OCI-LY7 (cell line): ENCODE results near the gene RRAGD. TPM values are rescaled to one million over a fixed set of nuclear protein-coding genes. Genes with fewer than 3 reads are reported as not detected.

ENCODE experiments used
- BruUV-seq: library from RNA; stranded (reverse); fragments of 400-500 nt; replicated peaks from 2 replicates; lab custom pipeline; 2021; lab: Mats Ljungman, UMichigan
- CTCF ChIA-PET: fragments of 300-600 bp; sonication (Branson Sonifier 250); formaldehyde crosslinking; loops from one replicate; lab custom pipeline; 2022; ENCODE audit warnings: antibody characterized with exemption; ENCODE audit not compliant: unreplicated experiment; lab: Charles Lee
- POLR2A ChIA-PET: fragments of 300-600 bp; sonication (Branson Sonifier 250); formaldehyde crosslinking; loops from one replicate; lab custom pipeline; 2022; ENCODE audit warnings: antibody characterized with exemption; lab: Charles Lee
- DNase-seq: peaks from one replicate; pipeline ENCODE4 v3.0.0-alpha.2; 2015; ENCODE audit warnings: low spot score
- H2AFZ ChIP-seq: fragments of 200-600 bp; sonication (generic), shearing (Covaris generic); 2 replicates; pipeline ENCODE4 v1.6.1; 2014; ENCODE audit warnings: mild to moderate bottlenecking, antibody characterized with exemption, low read length, moderate library complexity
- H3K27ac ChIP-seq: fragments of 200-600 bp; sonication (generic); 2 replicates; pipeline ENCODE4 v1.5.1; 2014; ENCODE audit warnings: mixed run types, low read depth, mild to moderate bottlenecking, moderate library complexity, low read length, inconsistent platforms; ENCODE audit not compliant: poor library complexity, severe bottlenecking
- H3K36me3 ChIP-seq: fragments of 200-600 bp; sonication (generic); 2 replicates; pipeline ENCODE4 v1.6.1; 2014; ENCODE audit warnings: mild to moderate bottlenecking, antibody characterized with exemption, low read length, moderate library complexity, mixed read lengths; ENCODE audit not compliant: insufficient read depth
- H3K4me1 ChIP-seq: fragments of 200-600 bp; sonication (generic); 2 replicates; pipeline ENCODE4 v1.5.1; 2014; ENCODE audit warnings: mild to moderate bottlenecking, low read length; ENCODE audit not compliant: insufficient read depth, poor library complexity, severe bottlenecking
- H3K4me2 ChIP-seq: fragments of 200-600 bp; sonication (generic); 2 replicates; pipeline ENCODE4 v1.6.1; 2014; ENCODE audit warnings: mild to moderate bottlenecking, low read length
- H3K4me3 ChIP-seq: fragments of 200-600 bp; sonication (generic); 2 replicates; pipeline ENCODE4 v1.5.1; 2014; ENCODE audit warnings: mild to moderate bottlenecking, low read depth, low read length; ENCODE audit not compliant: poor library complexity, severe bottlenecking
- H3K79me2 ChIP-seq: fragments of 200-600 bp; sonication (generic); 2 replicates; pipeline ENCODE4 v1.6.1; 2016; ENCODE audit warnings: low read depth, mild to moderate bottlenecking, low read length, moderate library complexity, mixed read lengths; ENCODE audit not compliant: insufficient read depth
- H3K9me2 ChIP-seq: fragments of 200-600 bp; sonication (generic); 2 replicates; pipeline ENCODE4 v1.6.1; 2016; ENCODE audit warnings: mild to moderate bottlenecking, low read length, mixed read lengths; ENCODE audit not compliant: insufficient read depth
- H3K9me3 ChIP-seq: fragments of 200-600 bp; sonication (generic); 2 replicates; pipeline ENCODE4 v1.6.1; 2014; ENCODE audit warnings: mild to moderate bottlenecking, mixed run types, low read length, mixed read lengths
- H4K20me1 ChIP-seq: fragments of 200-600 bp; sonication (generic); 2 replicates; pipeline ENCODE4 v1.6.1; 2014; ENCODE audit warnings: mild to moderate bottlenecking, antibody characterized with exemption, low read length, moderate library complexity, mixed read lengths; ENCODE audit not compliant: insufficient read depth
- CTCF ChIP-seq: fragments of 200-600 bp; sonication (generic); conservative IDR thresholded peaks from 2 replicates; pipeline ENCODE4 v1.5.1; 2014; ENCODE audit warnings: mild to moderate bottlenecking, antibody characterized with exemption, low read length, moderate library complexity, mixed read lengths
- EZH2phosphoT487 ChIP-seq: fragments of 200-600 bp; sonication (generic); IDR thresholded peaks from 2 replicates; pipeline ENCODE4 v1.6.1; 2018; ENCODE audit warnings: low read depth, borderline replicate concordance, mild to moderate bottlenecking, mixed run types, antibody characterized with exemption, low read length, moderate library complexity, mixed read lengths
- intact Hi-C: fragments of 100-400 bp; cut with micrococcal nuclease; formaldehyde crosslinking; loops from one replicate; pipeline ENCODE4 v1.10.0; 2022; ENCODE audit not compliant: unreplicated experiment
- total RNA-seq, 2 experiments: library from RNA; depleted of rRNA in 1 of 2; stranded (reverse); fragments of >200 nt in 1 of 2; shearing (Covaris generic) in 1 of 2; gene quantifications; 2 replicates each; pipeline ENCODE4 v1.2.3, GENCODE V29; 2014 to 2022

Gene RRAGD
- total RNA-seq, 2 experiments from 2014 or later: 6.2 to 17.6 TPM

DNA sequence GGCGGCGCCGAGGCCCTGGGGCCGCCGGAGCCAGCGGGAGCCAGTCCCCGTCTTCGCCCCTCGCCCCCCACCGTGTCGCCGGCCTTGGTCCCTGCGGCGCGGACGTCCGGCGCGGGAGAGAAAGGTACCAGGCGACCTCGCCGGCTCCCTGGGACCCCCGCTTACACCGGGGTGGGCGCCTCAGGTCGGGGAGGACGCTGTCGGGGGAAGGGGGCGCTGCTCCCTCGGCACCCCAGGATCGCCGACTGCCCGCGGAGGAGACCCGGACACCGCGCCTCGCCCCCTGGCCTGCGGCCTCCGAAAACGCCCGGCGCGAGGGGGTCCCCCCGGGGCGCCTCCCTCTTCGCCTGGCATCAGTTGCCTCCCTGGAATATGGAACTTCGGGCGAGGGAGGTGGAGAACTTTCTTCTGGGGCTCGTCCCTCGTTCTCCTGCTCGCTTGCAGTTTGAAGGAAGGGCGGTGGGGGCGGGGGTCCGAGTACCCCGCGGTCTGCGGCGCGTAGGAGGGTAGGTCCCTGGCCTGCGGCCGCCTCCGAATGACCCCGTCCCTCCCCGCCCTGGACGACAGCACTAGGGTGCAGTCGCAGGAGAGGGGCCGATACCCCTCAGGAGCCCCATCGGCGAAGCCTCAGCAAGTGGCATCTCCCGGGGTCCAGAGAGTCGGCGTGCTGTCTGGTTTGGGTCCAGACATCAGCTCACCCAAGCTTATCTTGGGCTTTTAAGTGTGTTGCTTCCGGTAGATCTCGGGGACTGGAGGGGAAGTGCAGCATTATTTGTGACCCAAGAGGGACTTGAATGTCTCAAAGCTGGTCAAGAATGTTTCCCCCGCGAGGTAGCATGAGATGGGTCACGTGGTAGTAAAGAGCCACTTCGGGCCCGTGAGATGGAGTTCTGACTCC, 21.4 kb upstream of the RRAGD start:
- no peaks in the 10 kb centered on the region for H4K20me1 ChIP-seq
- peaks cover 22% of the 10 kb centered on the region for H3K4me1 ChIP-seq
- H3K79me2 ChIP-seq: no peaks in the 10 kb centered on the region
- no peaks in the 10 kb centered on the region for H3K36me3 ChIP-seq
- no peaks in the 10 kb centered on the region for H3K9me3 ChIP-seq
- no peaks in the 10 kb centered on the region for H3K9me2 ChIP-seq
- no peak for TF ChIP-seq EZH2phosphoT487
- no peak for TF ChIP-seq CTCF
- H3K4me2 ChIP-seq: peak overlapping the region; percentile 58
- POLR2A ChIA-PET: interaction anchor here (0.9 to 1.4 kb wide), 2 partner anchors 11 to 18 kb away, joined by 3 to 8 read pairs; no protein-coding TSS in a partner anchor
- BruUV-seq: no TSS peak
- H2AFZ ChIP-seq: peak overlapping the region; percentile 74
- intact Hi-C loops: loop anchor here (1.0 to 10.0 kb wide), 5 partner anchors 61 to 1044 kb away; no protein-coding TSS in a partner anchor
- H3K27ac ChIP-seq: no peak overlapping the region
- CTCF ChIA-PET: interaction anchor here (1.0 kb wide), 1 partner anchor 55 kb away, joined by 3 read pairs; no protein-coding TSS in a partner anchor
- DNase-seq: peak; percentile 44
- peak overlapping the region; percentile 70 for H3K4me3 ChIP-seq

DNA sequence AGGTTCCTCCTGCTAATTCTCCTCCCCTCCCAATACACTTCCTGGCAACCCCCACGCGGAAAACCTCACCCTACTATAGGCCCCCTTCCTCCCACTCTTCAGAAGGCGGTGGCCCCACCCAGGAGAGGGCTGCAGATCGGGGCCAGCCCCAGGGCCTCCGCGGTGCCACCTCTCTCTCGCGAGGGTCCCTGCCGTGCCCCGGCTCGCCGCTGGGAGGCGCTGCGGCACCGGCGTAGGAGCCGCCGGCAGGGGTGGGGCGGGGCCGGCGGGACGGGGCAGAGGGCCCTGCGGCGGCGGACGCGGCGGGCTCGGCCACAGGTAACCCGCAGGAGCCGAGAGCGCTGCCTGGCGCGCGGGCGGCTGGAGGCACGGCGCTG, 20.8 kb upstream of the RRAGD start, which contains the start of gene ANKRD6:
Gene ANKRD6 (plus strand): TSS at position 278 of the 377 bp plus-strand sequence. CDS start 133,825 bp downstream, outside the sequence.
- intact Hi-C loops: loop anchor here (1.0 to 10.0 kb wide), 5 partner anchors 60 to 1044 kb away; no protein-coding TSS in a partner anchor
- Histone ChIP-seq H3K79me2 (no peaks in the 10 kb centered on the region), H4K20me1 (no peaks in the 10 kb centered on the region), H3K4me2 (peak within 1 kb of the TSS; percentile 58), H3K4me3 (peak within 1 kb of the TSS; percentile 70), H3K4me1 (peaks cover 22% of the 10 kb centered on the region), H3K9me3 (no peaks in the 10 kb centered on the region), H3K36me3 (no peaks in the 10 kb centered on the region), H2AFZ (peak within 1 kb of the TSS; percentile 74), H3K27ac (no peak within 1 kb of the TSS), H3K9me2 (no peaks in the 10 kb centered on the region)
- CTCF ChIA-PET: interaction anchor here (0.8 to 1.0 kb wide), 2 partner anchors 54 to 61 kb away, joined by 3 read pairs; no protein-coding TSS in a partner anchor
- no TSS peak for BruUV-seq
- TF ChIP-seq EZH2phosphoT487 (no peak), CTCF (peak; percentile 81)
- peak; percentile 79 for DNase-seq
- POLR2A ChIA-PET: interaction anchor here (0.6 to 1.7 kb wide), 4 partner anchors 10 to 208 kb away, joined by 3 to 8 read pairs (median 4); partner anchors contain the start of gene LYRM2
